Caco-2 (cell line): Measurements from ENCODE around the gene IGF2BP3. TPM values are rescaled to one million over a fixed set of nuclear protein-coding genes. Genes with fewer than 3 reads are reported as not detected.

Experiments used
- BruUV-seq: library from RNA; stranded (reverse); fragments of 400-500 nt; replicated peaks from 2 replicates; lab custom pipeline; 2021; lab: Mats Ljungman, UMichigan
- CTCF ChIA-PET: fragments of 300-600 bp; sonication (Branson Sonifier 250); formaldehyde crosslinking; loops from one replicate; lab custom pipeline; 2022; ENCODE audit warnings: antibody characterized with exemption; lab: Charles Lee
- POLR2A ChIA-PET: fragments of 300-600 bp; sonication (Branson Sonifier 250); formaldehyde crosslinking; loops from one replicate; lab custom pipeline; 2022; ENCODE audit warnings: antibody characterized with exemption; lab: Charles Lee
- DNase-seq, 2 experiments: peaks; one replicate each; pipeline versions ENCODE4 v3.0.0 to v3.0.0-alpha.2; 2020 to 2022
- H3K27me3 ChIP-seq: replicated peaks from 2 replicates; pipeline ENCODE4 v1.6.0; 2011; ENCODE audit warnings: low read length; ENCODE audit not compliant: control insufficient read depth, insufficient read depth
- H3K36me3 ChIP-seq: 2 replicates; pipeline ENCODE4 v1.5.1; 2011; ENCODE audit warnings: low read length; ENCODE audit not compliant: control insufficient read depth, insufficient read depth
- H3K4me1 ChIP-seq: fragments of 250-450 bp; sonication (Bioruptor Pico); 2 replicates; pipeline ENCODE4 v1.5.1; 2020; ENCODE audit warnings: mild to moderate bottlenecking
- H3K4me3 ChIP-seq: 2 replicates; pipeline ENCODE4 v1.5.1; 2011; ENCODE audit warnings: low read depth, mild to moderate bottlenecking, control low read depth, low read length
- H3K9me3 ChIP-seq: fragments of 250-450 bp; sonication (Bioruptor Pico); 2 replicates; pipeline ENCODE4 v1.5.1; 2020; ENCODE audit warnings: mild to moderate bottlenecking, moderate library complexity
- H3K27ac Mint-ChIP-seq: one replicate; pipeline ENCODE4 v1.8.0; 2022; ENCODE audit warnings: mixed read lengths; ENCODE audit not compliant: unreplicated experiment
- H3K27me3 Mint-ChIP-seq: one replicate; pipeline ENCODE4 v1.8.0; 2022; ENCODE audit warnings: mixed read lengths; ENCODE audit not compliant: insufficient read depth, unreplicated experiment
- H3K36me3 Mint-ChIP-seq: one replicate; pipeline ENCODE4 v1.8.0; 2022; ENCODE audit warnings: mild to moderate bottlenecking, mixed read lengths; ENCODE audit not compliant: insufficient read depth, unreplicated experiment
- H3K4me1 Mint-ChIP-seq: one replicate; pipeline ENCODE4 v1.8.0; 2022; ENCODE audit warnings: low read depth, mixed read lengths; ENCODE audit not compliant: unreplicated experiment
- H3K4me3 Mint-ChIP-seq: one replicate; pipeline ENCODE4 v1.8.0; 2022; ENCODE audit warnings: mild to moderate bottlenecking, moderate library complexity, mixed read lengths; ENCODE audit not compliant: unreplicated experiment
- H3K9me3 Mint-ChIP-seq: one replicate; pipeline ENCODE4 v1.8.0; 2022; ENCODE audit warnings: mixed read lengths; ENCODE audit not compliant: unreplicated experiment
- CTCF ChIP-seq, 2 experiments: fragments of 200-600 bp in 1 of 2; IDR thresholded peaks; 1 replicate in 1 of 2; 2 replicates in 1 of 2; pipeline versions ENCODE4 v1.5.1 to v1.8.0; 2011 to 2022; ENCODE audit warnings: antibody characterized with exemption in 1 of 2, control low read depth in 1 of 2, inconsistent platforms in 1 of 2, low read depth in 1 of 2, low read length in 1 of 2, mild to moderate bottlenecking in 1 of 2, moderate library complexity in 1 of 2; ENCODE audit not compliant: insufficient read depth in 1 of 2, severe bottlenecking in 1 of 2, unreplicated experiment in 1 of 2
- intact Hi-C: fragments of 100-400 bp; cut with micrococcal nuclease; formaldehyde crosslinking; loops from one replicate; pipeline ENCODE4 v1.10.0; 2022; ENCODE audit not compliant: unreplicated experiment
- total RNA-seq: library from RNA; stranded (reverse); gene quantifications from 2 replicates; pipeline ENCODE4 v1.2.3, GENCODE V29; 2022

Gene IGF2BP3
- total RNA-seq, 1 experiment from 2014 or later, result 127 TPM

- no peak for TF ChIP-seq CTCF (IDR thresholded peaks at IDR 0.05; ENCODE audit: insufficient read depth in 1 of 2, low read depth in 1 of 2, low read length in 1 of 2, severe bottlenecking in 1 of 2, unreplicated experiment in 1 of 2)
- H3K27ac Mint-ChIP-seq, result no peak overlapping the region
- H3K9me3 Mint-ChIP-seq, result peaks cover under 1% of the 10 kb centered on the region
- no peaks in the 10 kb centered on the region for H3K9me3 ChIP-seq
- H3K27me3 ChIP-seq, result no peaks in the 10 kb centered on the region
- H3K36me3 ChIP-seq, result peaks cover 4% of the 10 kb centered on the region; the same call in 1 of the 2 replicates
- H3K4me3 ChIP-seq, result no peak overlapping the region
- no peak for DNase-seq
- peaks cover 96% of the 10 kb centered on the region for H3K36me3 Mint-ChIP-seq
- H3K4me1 Mint-ChIP-seq, result peaks cover 16% of the 10 kb centered on the region
- peaks cover 35% of the 10 kb centered on the region for H3K4me1 ChIP-seq
- BruUV-seq, result no TSS peak
- no peak overlapping the region for H3K4me3 Mint-ChIP-seq
- POLR2A ChIA-PET, result interaction anchor here (1.5 kb wide), 1 partner anchor 35 kb away, joined by 3 read pairs; the partner anchor contains the start of gene MALSU1
- H3K27me3 Mint-ChIP-seq, result no peaks in the 10 kb centered on the region
- CTCF ChIA-PET, result no interaction called here
- intact Hi-C loops, result loop anchor here (1.0 kb wide), 1 partner anchor 24 kb away; no protein-coding TSS in a partner anchor
Measured at GRCh38 chr7:23333671-23334246, 136.5 kb downstream of the IGF2BP3 start.

GRCh38 chr7:23332910-23333612, 137.2 kb downstream of the IGF2BP3 start:
- H3K36me3 ChIP-seq, result peaks cover 4% of the 10 kb centered on the region; the same call in 1 of the 2 replicates
- POLR2A ChIA-PET, result no interaction called here
- H3K27me3 Mint-ChIP-seq, result no peaks in the 10 kb centered on the region
- TF ChIP-seq CTCF (IDR thresholded peaks at IDR 0.05; ENCODE audit: insufficient read depth in 1 of 2, low read depth in 1 of 2, low read length in 1 of 2, severe bottlenecking in 1 of 2, unreplicated experiment in 1 of 2), result no peak
- no peak overlapping the region for H3K4me3 ChIP-seq
- no peak for DNase-seq
- H3K4me1 Mint-ChIP-seq, result peaks cover 16% of the 10 kb centered on the region
- no peak overlapping the region for H3K4me3 Mint-ChIP-seq
- H3K27me3 ChIP-seq, result no peaks in the 10 kb centered on the region
- CTCF ChIA-PET, result no interaction called here
- intact Hi-C loops, result no loop called here
- peaks cover 96% of the 10 kb centered on the region for H3K36me3 Mint-ChIP-seq
- no peaks in the 10 kb centered on the region for H3K9me3 Mint-ChIP-seq
- H3K27ac Mint-ChIP-seq, result no peak overlapping the region
- H3K4me1 ChIP-seq, result peaks cover 35% of the 10 kb centered on the region
- no peaks in the 10 kb centered on the region for H3K9me3 ChIP-seq
- no TSS peak for BruUV-seq

DNA sequence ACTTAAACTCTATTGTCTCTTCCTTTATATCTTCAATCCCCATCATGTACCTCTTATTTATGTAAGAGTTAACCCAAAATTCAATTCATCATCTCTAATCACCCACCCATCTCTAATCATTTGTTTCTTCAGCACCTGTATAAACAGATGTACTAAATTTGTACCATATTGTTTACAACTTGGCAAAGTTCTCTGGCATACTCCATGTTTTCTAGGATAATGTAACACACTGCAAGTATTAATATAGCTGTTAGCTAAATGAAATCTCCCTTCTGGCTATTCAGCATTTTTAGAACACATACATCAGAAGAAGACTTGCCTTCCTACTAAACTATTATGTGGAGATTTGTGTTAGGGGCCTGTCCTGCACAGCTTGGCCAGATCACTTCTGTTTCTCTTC, 138.1 kb downstream of the IGF2BP3 start:
- peaks cover 16% of the 10 kb centered on the region for H3K4me1 Mint-ChIP-seq
- H3K36me3 ChIP-seq, result no peaks in the 10 kb centered on the region
- H3K4me1 ChIP-seq, result peaks cover 29% of the 10 kb centered on the region
- H3K4me3 Mint-ChIP-seq, result no peak overlapping the region
- H3K36me3 Mint-ChIP-seq, result peaks cover 96% of the 10 kb centered on the region
- no peak overlapping the region for H3K27ac Mint-ChIP-seq
- ChIA-PET POLR2A (no interaction called here), CTCF (no interaction called here)
- no peaks in the 10 kb centered on the region for H3K27me3 ChIP-seq
- H3K9me3 Mint-ChIP-seq, result no peaks in the 10 kb centered on the region
- no peak overlapping the region for H3K4me3 ChIP-seq
- TF ChIP-seq CTCF (IDR thresholded peaks at IDR 0.05; ENCODE audit: insufficient read depth in 1 of 2, low read depth in 1 of 2, low read length in 1 of 2, severe bottlenecking in 1 of 2, unreplicated experiment in 1 of 2), result no peak
- BruUV-seq, result no TSS peak
- H3K27me3 Mint-ChIP-seq, result no peaks in the 10 kb centered on the region
- H3K9me3 ChIP-seq, result no peaks in the 10 kb centered on the region
- no peak for DNase-seq
- intact Hi-C loops, result no loop called here
